PC-9 (cell line): ENCODE results near the gene AKAIN1.

ENCODE experiments used
- EZH2 ChIP-seq: fragments of 200-600 bp; sonication (generic); IDR thresholded peaks from 2 replicates; pipeline ENCODE4 v1.8.0; 2017; ENCODE audit warnings: antibody characterized with exemption, low read depth
- TF ChIP-seq, protein P1 (sequence below): fragments of 200-600 bp; sonication (generic); conservative IDR thresholded peaks from 2 replicates; pipeline ENCODE4 v1.6.1; 2017; ENCODE audit warnings: mixed run types, antibody characterized with exemption, mild to moderate bottlenecking, moderate library complexity

DNA sequence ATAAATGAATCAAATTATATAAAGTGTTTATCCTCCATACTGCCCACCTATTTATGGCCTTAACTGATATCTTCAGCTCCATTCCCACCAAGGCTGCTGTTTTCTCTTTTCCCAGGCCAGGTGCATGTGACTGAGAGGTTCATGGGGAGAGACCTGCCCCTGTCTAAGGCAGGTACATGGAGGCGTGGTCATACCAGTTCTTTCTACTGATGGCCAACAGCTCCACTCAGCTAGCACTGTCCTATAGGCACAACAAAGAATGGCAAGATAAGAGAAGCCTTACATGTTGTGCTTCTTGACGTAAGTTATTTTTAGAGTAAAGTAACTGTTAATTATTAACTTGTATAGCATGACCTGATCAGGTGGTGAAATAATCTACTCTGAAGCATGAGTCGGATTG, 16.8 kb downstream of the AKAIN1 start:
- TF ChIP-seq, protein P1, sequence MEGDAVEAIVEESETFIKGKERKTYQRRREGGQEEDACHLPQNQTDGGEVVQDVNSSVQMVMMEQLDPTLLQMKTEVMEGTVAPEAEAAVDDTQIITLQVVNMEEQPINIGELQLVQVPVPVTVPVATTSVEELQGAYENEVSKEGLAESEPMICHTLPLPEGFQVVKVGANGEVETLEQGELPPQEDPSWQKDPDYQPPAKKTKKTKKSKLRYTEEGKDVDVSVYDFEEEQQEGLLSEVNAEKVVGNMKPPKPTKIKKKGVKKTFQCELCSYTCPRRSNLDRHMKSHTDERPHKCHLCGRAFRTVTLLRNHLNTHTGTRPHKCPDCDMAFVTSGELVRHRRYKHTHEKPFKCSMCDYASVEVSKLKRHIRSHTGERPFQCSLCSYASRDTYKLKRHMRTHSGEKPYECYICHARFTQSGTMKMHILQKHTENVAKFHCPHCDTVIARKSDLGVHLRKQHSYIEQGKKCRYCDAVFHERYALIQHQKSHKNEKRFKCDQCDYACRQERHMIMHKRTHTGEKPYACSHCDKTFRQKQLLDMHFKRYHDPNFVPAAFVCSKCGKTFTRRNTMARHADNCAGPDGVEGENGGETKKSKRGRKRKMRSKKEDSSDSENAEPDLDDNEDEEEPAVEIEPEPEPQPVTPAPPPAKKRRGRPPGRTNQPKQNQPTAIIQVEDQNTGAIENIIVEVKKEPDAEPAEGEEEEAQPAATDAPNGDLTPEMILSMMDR = no peak
- no peak for TF ChIP-seq EZH2
